Kasumi-1 (cell line): ENCODE data around the gene CHID1.

Source experiments
- DNase-seq, 2 experiments: peaks; one replicate each; lab custom pipeline; 2025; lab: John Stamatoyannopoulos, UW

The CHID1 gene

GRCh38 chr11:910044-910588 lies 494 bp downstream of the CHID1 start:
- DNase-seq, result peak; percentile 77

DNA sequence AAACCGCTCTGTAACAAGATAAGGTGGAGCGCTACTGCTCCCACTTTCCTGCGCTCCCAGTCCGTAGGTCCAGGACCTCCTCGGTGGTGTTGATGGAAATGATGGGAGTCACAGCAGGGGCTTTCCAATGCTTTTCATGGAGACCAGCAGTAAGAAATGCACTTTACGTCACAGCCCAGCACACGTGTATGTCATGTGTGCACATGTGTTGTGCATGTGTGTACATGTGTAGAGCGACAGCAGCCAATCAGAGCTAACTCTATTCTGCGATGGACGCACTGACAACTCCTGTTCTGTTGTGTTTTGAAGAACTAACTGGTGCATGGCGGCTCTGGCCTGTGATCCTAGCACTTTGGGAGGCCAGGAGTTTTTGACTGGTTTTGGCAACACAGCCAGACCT lies 1.2 kb downstream of the CHID1 start:
- DNase-seq, result no peak

DNA sequence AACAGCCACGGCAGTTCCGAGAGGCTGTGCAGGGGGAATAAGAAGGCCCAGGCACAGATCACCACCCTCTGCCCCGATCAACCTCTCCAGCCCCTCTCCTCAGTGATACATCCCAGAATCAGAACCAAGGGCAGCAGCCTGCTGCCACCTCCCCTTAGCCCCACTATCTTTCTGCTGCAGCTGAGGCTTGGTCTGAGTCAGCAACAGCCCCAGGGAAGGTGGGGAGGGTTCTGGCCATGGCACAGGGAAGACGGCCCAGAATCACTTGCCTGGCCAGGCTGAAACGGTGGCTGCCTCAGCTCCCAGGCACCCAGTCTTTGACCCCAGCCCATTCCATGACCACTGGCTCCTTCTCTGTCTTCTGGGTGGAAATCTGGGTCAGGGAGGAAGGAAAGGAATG lies 2.3 kb downstream of the CHID1 start:
- no peak for DNase-seq

DNA sequence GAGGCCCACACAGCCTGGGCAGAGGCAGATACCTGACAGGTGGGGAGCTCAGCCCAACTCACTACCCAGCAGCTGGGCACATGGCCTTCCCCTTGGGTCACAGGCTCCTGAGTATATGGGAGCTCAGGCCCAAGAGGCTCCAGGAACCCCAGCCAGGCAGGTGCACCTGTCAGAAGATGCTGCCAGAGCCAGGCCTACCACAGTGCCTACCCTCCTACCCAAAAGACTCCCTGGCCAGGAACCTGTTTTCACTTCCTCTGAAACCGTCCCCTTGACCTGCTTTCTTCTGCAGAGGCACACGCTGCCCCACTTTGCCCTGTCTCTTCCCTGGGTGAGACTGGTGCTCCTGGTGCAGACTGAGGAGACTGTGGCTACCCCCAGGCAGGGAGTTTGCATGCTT lies 2.9 kb downstream of the CHID1 start:
- no peak for DNase-seq

DNA sequence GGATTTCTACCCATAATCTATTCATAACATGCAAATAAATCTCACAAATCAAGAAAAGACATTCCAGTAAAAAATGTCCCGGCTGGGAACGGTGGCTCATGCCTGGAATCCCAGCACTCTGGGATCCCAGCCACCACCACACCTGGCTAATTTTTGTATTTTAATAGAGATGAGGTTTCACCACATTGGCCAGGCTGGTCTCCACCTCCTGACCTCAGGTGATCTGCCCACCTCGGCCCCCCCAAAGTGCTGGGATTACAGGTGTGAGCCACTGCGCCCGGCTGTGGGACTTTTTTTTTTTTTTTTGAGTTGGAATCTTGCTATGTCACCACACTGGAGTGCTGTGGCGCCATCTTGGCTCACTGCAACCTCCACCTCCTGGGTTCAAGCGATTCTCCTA lies 4.7 kb downstream of the CHID1 start:
- DNase-seq, result no peak

GRCh38 chr11:904380-904779 lies 6.2 kb downstream of the CHID1 start:
- DNase-seq, result no peak

DNA sequence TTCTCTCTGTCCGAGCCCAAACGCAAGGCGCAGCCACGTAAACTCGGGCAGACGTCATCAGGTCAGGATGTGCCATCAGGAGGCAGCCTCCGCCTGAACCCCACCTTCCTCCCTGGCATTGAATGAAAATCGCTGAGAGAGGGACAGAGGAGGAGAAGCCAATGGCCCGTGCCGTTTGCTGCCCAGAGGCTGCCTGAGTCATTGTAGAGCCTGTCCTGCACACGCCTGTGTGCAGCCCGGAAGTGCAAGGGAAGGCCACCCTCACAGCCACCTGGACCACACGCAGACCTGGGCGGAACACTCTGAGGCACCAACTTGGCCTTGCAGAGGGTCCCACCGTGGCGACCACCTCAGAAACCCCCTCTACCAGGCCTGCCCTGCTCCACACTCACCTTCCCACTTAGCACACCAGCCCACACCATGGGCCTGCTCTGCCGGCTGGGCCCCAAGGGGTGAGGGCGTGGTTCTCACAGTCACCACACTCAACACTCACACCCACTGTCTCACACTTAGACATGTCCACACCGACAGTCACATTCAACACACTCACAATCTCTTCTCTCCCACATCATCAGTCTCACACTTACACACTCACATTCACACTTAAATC lies 9.1 kb downstream of the CHID1 start:
- DNase-seq, result no peak

DNA sequence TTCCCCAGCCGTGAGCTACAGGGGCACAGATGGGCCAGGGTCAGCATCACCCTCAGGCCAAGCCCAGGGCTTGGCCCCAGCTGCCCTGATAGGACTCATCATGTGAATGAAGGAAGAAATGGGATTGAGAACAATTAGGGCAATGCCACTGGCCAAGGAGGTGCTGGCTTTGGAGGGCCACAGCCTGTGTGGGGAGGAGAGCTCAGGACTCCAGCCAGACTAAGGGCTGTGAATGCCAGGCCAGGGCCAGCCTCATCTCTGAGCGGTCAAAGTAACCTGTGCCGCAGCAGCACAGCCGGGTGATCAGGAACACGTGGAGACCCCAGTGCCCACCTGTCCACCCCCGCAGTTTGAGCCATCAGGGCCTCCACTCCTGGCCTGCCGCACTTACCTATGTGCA lies 10.1 kb downstream of the CHID1 start:
- DNase-seq, result no peak

DNA sequence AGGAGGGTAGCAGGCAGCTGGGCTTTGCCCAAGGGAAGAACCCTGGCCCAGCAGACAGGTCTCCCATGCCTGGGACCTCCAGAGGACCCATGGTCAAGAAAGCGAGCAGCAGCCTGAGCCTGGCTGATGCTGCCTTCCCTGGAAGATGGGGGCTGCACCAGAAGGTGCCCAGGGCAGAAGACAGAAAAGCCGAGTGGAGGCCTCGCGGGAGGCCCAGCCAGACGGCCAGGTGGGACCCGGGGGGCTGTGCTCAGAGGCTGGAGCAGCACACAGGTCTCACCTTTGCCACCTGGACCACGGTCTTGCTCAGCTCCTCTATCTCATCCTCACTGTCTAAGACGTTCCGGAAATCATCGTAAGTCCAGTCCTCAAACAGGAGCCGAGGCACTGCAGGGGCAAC lies 10.9 kb downstream of the CHID1 start:
- DNase-seq, result no peak

GRCh38 chr11:898540-899190 lies 11.9 kb downstream of the CHID1 start:
- no peak for DNase-seq

GRCh38 chr11:898143-898511 lies 12.5 kb downstream of the CHID1 start:
- DNase-seq, result peak; percentile 28 to 42

- no peak for DNase-seq
Observed at GRCh38 chr11:897253-898142, 13.1 kb downstream of the CHID1 start.

- DNase-seq, result no peak
Observed at GRCh38 chr11:895331-896110, 15.1 kb downstream of the CHID1 start.

- no peak for DNase-seq
Observed at GRCh38 chr11:894575-895201, 15.9 kb downstream of the CHID1 start.

GRCh38 chr11:893008-893654 lies 17.5 kb downstream of the CHID1 start:
- no peak for DNase-seq

DNA sequence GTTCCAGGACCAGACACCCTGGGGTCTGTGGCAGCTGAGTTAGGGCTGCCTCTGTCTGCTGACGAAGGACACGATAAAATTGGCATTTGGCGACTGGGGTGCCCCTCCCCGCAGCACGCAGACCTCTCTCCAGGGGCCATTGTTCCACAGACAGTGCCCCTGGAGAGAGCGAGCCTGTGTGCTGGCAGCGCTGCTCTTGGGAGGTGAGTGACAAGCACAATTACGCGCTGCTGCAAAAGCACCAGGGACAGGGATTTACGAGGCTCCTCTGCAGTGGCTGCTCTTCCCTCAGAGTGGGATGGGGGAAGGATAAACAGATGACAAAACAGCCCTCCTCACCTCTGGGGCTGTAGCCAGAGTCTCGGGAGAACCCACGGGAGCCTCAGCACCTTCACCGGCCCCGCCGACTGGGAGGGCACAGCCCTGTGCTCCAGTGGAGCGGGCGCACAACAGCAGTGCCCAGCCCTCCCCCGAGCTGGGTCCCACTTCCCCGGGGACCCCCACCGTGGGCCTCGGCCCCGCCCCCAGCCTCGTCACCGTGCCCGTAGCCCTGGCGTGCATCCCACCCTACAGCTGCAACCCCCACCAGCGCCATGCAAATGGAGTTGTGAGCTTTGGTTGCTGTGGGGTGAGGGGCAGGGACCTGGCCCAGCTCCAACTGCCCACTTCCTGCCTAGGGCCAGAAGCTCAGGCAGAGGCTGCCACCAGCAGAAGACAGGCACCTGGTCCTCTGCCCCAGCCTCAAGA lies 19.6 kb downstream of the CHID1 start:
- no peak for DNase-seq

GRCh38 chr11:889687-890475 lies 20.7 kb downstream of the CHID1 start:
- DNase-seq, result no peak

GRCh38 chr11:889257-889656 lies 21.4 kb downstream of the CHID1 start:
- DNase-seq, result no peak
